Mucosa of rectum (tissue), 2 donors: Measurements from ENCODE around the gene GTSE1.
"Not testable (repeated sequence)": the region's sequence is repeated elsewhere in the genome, so short reads cannot be mapped to it uniquely, and the experiment has no call there.

Experiments
- H3K27ac ChIP-seq, 2 donors: one replicate each; pipeline ENCODE4 v1.7.0; 2013; ENCODE audit warnings: inconsistent platforms in 2 of 2, low read depth in 2 of 2, low read length in 2 of 2
- H3K27me3 ChIP-seq, 2 donors: one replicate each; pipeline ENCODE4 v1.7.0; 2013; ENCODE audit warnings: low read length in 2 of 2; ENCODE audit not compliant: control insufficient read depth in 2 of 2, insufficient read depth in 2 of 2
- H3K36me3 ChIP-seq, 2 donors: one replicate each; pipeline ENCODE4 v1.7.0; 2013; ENCODE audit warnings: low read length in 2 of 2; ENCODE audit not compliant: control insufficient read depth in 2 of 2, insufficient read depth in 2 of 2
- H3K4me1 ChIP-seq, 2 donors: one replicate each; pipeline ENCODE4 v1.7.0; 2013; ENCODE audit warnings: low read length in 2 of 2, mild to moderate bottlenecking in 1 of 2; ENCODE audit not compliant: control insufficient read depth in 2 of 2, insufficient read depth in 2 of 2
- H3K4me3 ChIP-seq, 2 donors: one replicate each; pipeline ENCODE4 v1.7.0; 2013; ENCODE audit warnings: low read length in 2 of 2
- H3K9ac ChIP-seq, 2 donors: one replicate each; pipeline ENCODE4 v1.7.0; 2013; ENCODE audit warnings: low read length in 2 of 2, low read depth in 1 of 2, mild to moderate bottlenecking in 1 of 2
- H3K9me3 ChIP-seq, 2 donors: one replicate each; pipeline ENCODE4 v1.7.0; 2013; ENCODE audit warnings: low read length in 2 of 2; ENCODE audit not compliant: control insufficient read depth in 2 of 2
- donor health status: healthy.
- donor health status: Normal muscosa, but diverticular disease.

The GTSE1 gene

GRCh38 chr22:46309526-46310085, 12.9 kb downstream of the GTSE1 start:
- Histone ChIP-seq H3K27me3 (no peaks in the 10 kb centered on the region), H3K4me3 (no peak overlapping the region), H3K27ac (no peak overlapping the region), H3K36me3 (no peaks in the 10 kb centered on the region), H3K9me3 (no peaks in the 10 kb centered on the region), H3K9ac (no peak overlapping the region), H3K4me1 (no peaks in the 10 kb centered on the region)

DNA sequence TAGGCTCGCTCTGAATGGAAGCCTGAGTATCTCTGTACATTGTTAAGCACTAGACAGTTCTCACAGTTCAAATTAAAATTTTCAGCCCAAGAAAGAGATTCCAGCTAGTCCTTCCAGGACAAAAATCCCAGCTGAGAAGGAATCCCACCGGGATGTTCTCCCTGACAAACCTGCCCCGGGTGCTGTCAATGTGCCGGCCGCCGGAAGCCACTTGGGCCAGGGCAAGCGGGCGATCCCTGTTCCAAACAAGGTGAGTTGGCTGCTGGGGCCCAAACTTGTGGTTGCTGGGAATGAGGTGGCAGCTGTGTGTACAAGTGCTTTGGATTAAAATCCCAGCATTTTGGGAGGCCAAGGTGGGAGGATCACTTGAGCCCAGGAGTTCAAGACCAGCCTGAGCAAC, 15.4 kb downstream of the GTSE1 start:
- H3K36me3 ChIP-seq: peaks cover 0 to 4% of the 10 kb centered on the region in 2 donors

GRCh38 chr22:46312848-46313247, 16.2 kb downstream of the GTSE1 start:
- not testable (repeated sequence) for H3K36me3 ChIP-seq, H3K27ac ChIP-seq, H3K9me3 ChIP-seq, H3K9ac ChIP-seq, H3K4me3 ChIP-seq, H3K27me3 ChIP-seq, H3K4me1 ChIP-seq

More for the DNA sequence above, 15.4 kb downstream of the GTSE1 start:
- Histone ChIP-seq H3K9me3 (no peaks in the 10 kb centered on the region), H3K9ac (no peak overlapping the region), H3K27me3 (no peaks in the 10 kb centered on the region), H3K4me1 (no peaks in the 10 kb centered on the region), H3K27ac (no peak overlapping the region), H3K4me3 (no peak overlapping the region)

DNA sequence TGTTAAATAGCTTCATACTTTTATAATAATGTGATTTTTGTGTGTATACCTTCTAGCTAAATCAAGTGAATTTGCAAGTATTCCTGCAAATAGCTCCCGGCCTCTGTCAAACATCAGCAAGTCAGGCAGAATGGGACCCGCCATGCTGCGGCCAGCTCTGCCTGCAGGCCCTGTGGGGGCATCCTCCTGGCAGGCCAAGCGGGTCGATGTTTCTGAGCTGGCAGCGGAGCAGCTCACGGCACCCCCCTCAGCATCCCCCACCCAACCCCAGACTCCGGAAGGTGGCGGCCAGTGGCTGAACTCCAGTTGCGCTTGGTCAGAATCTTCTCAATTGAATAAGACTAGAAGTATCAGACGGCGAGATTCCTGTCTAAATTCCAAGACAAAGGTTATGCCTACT, 19.3 kb downstream of the GTSE1 start:
- Histone ChIP-seq H3K27ac (no peak overlapping the region), H3K9ac (no peak overlapping the region), H3K4me1 (no peaks in the 10 kb centered on the region), H3K27me3 (no peaks in the 10 kb centered on the region), H3K36me3 (peaks cover 0 to 8% of the 10 kb centered on the region in 2 donors), H3K4me3 (no peak overlapping the region), H3K9me3 (no peaks in the 10 kb centered on the region)

DNA sequence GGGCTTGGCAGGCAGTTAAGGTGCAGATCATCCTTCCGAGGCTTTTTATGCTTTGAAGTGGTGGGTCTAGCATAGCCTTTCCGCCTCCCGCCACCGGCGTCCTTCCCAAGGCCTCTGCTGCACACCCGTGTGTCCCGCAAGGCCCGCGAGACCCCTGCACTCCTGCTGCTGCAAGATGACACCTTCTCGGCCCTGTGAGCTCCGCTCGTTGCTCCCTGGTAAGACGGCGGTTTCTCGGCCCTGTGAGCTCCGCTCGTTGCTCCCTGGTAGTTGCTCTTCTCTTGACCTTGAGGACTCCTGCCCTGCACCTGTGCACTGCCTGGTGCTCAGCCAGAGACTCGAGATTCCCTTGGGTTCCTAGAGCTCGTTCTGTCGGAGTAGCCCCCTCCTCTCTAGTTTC, 21.0 kb downstream of the GTSE1 start:
- Histone ChIP-seq H3K4me3 (no peak overlapping the region), H3K27ac (no peak overlapping the region), H3K9ac (no peak overlapping the region), H3K27me3 (no peaks in the 10 kb centered on the region), H3K9me3 (no peaks in the 10 kb centered on the region), H3K4me1 (no peaks in the 10 kb centered on the region), H3K36me3 (peaks cover 0 to 8% of the 10 kb centered on the region in 2 donors)

GRCh38 chr22:46318576-46318975, 21.9 kb downstream of the GTSE1 start:
- Histone ChIP-seq H3K27me3 (no peaks in the 10 kb centered on the region), H3K27ac (no peak overlapping the region), H3K36me3 (peaks cover 0 to 8% of the 10 kb centered on the region in 2 donors), H3K4me3 (no peak overlapping the region), H3K9ac (no peak overlapping the region), H3K9me3 (no peaks in the 10 kb centered on the region), H3K4me1 (no peaks in the 10 kb centered on the region)

- no peak overlapping the region for H3K27ac ChIP-seq
- peaks cover 0 to 8% of the 10 kb centered on the region in 2 donors for H3K36me3 ChIP-seq
- no peaks in the 10 kb centered on the region for H3K4me1 ChIP-seq
- H3K9me3 ChIP-seq: no peaks in the 10 kb centered on the region
- H3K4me3 ChIP-seq: no peak overlapping the region
- H3K9ac ChIP-seq: no peak overlapping the region
- no peaks in the 10 kb centered on the region for H3K27me3 ChIP-seq
Observed at GRCh38 chr22:46319319-46319718, 22.6 kb downstream of the GTSE1 start.

GRCh38 chr22:46320166-46320710, 23.6 kb downstream of the GTSE1 start:
- peaks cover 0 to 8% of the 10 kb centered on the region in 2 donors for H3K36me3 ChIP-seq
- H3K4me1 ChIP-seq: no peaks in the 10 kb centered on the region
- no peak overlapping the region for H3K9ac ChIP-seq
- no peaks in the 10 kb centered on the region for H3K27me3 ChIP-seq
- H3K27ac ChIP-seq: no peak overlapping the region
- no peak overlapping the region for H3K4me3 ChIP-seq
- H3K9me3 ChIP-seq: no peaks in the 10 kb centered on the region

- no peaks in the 10 kb centered on the region for H3K9me3 ChIP-seq
- no peaks in the 10 kb centered on the region for H3K27me3 ChIP-seq
- peaks cover 0 to 7% of the 10 kb centered on the region in 2 donors for H3K36me3 ChIP-seq
- H3K27ac ChIP-seq: no peak overlapping the region
- H3K9ac ChIP-seq: no peak overlapping the region
- H3K4me3 ChIP-seq: no peak overlapping the region
- no peaks in the 10 kb centered on the region for H3K4me1 ChIP-seq
Observed at GRCh38 chr22:46320716-46321386, 24.2 kb downstream of the GTSE1 start.

- peaks cover 0 to 4% of the 10 kb centered on the region in 2 donors for H3K36me3 ChIP-seq
- no peaks in the 10 kb centered on the region for H3K4me1 ChIP-seq
- H3K4me3 ChIP-seq: no peak overlapping the region
- no peaks in the 10 kb centered on the region for H3K9me3 ChIP-seq
- no peaks in the 10 kb centered on the region for H3K27me3 ChIP-seq
- H3K9ac ChIP-seq: no peak overlapping the region
- H3K27ac ChIP-seq: no peak overlapping the region
Observed at GRCh38 chr22:46322711-46323110, 26.0 kb downstream of the GTSE1 start.
